ENCODE data around the gene MYH2. TPM values are rescaled to one million over a fixed set of nuclear protein-coding genes. Genes with fewer than 3 reads are reported as not detected.

The MYH2 gene
- total RNA-seq: not detected in 2 replicates

GRCh38 chr17:10549096-10549842 is at the start of gene MYH2:
MYH2 (minus strand) TSS chr17:10549658; CDS start chr17:10547920, 1,738 bp downstream.

GRCh38 chr17:10518271-10519037 is 31.0 kb downstream of the MYH2 start, which contains the start of gene MYH1:
MYH1 (minus strand) TSS chr17:10518542; CDS start chr17:10516642, 1,900 bp downstream.

Other genes with a start within 250 kb of the MYH2 start
- not detected in 2 replicates for gene MYH13, start 176.7 kb downstream of the MYH2 start, total RNA-seq
- not detected in 2 replicates for gene MYH8, start 127.7 kb downstream of the MYH2 start, total RNA-seq
- gene MYH4, start 80.1 kb downstream of the MYH2 start, total RNA-seq: not detected in 2 replicates
- gene MYH1, start 31.1 kb downstream of the MYH2 start, total RNA-seq: not detected in 2 replicates
- gene MYH3, start 107.7 kb upstream of the MYH2 start, total RNA-seq: 0.37 and 0.39 TPM in 2 replicates
- gene SCO1, start 147.9 kb upstream of the MYH2 start, total RNA-seq: 22.0 and 29.9 TPM in 2 replicates
- 9.0 and 9.2 TPM in 2 replicates for gene ADPRM, start 147.9 kb upstream of the MYH2 start, total RNA-seq
- 0.59 and 1.1 TPM in 2 replicates for gene TMEM220, start 180.4 kb upstream of the MYH2 start, total RNA-seq

Measured in subcutaneous preadipocyte (primary cell).